KOPT-K1 (cell line): ENCODE measurements around the gene ULK4.

ENCODE experiments used
- H3K27ac ChIP-seq: fragments of 200-600 bp; sonication (generic); 2 replicates; pipeline ENCODE4 v1.5.1; 2016; ENCODE audit warnings: antibody characterized with exemption, mild to moderate bottlenecking, low read depth, low read length; ENCODE audit not compliant: poor library complexity, severe bottlenecking
- H3K36me3 ChIP-seq: fragments of 200-600 bp; sonication (generic); 2 replicates; pipeline ENCODE4 v1.5.1; 2017; ENCODE audit warnings: antibody characterized with exemption, mild to moderate bottlenecking, low read length, moderate library complexity; ENCODE audit not compliant: insufficient read depth
- H3K9me3 ChIP-seq: fragments of 200-600 bp; sonication (generic); 2 replicates; pipeline ENCODE4 v1.5.1; 2017; ENCODE audit warnings: antibody characterized with exemption, low read length, mild to moderate bottlenecking; ENCODE audit not compliant: insufficient read depth, poor library complexity, severe bottlenecking

ULK4 gene

GRCh38 chr3:41356775-41357174 is 605.1 kb downstream of the ULK4 start:
- Histone ChIP-seq H3K9me3 (no peaks in the 10 kb centered on the region), H3K36me3 (no peaks in the 10 kb centered on the region), H3K27ac (no peak overlapping the region)

GRCh38 chr3:41352510-41352909 is 609.4 kb downstream of the ULK4 start:
- Histone ChIP-seq H3K9me3 (no peaks in the 10 kb centered on the region), H3K27ac (no peak overlapping the region)

GRCh38 chr3:41350441-41350840 is 611.5 kb downstream of the ULK4 start:
- Histone ChIP-seq H3K36me3 (no peaks in the 10 kb centered on the region), H3K9me3 (no peaks in the 10 kb centered on the region), H3K27ac (no peak overlapping the region)

More at GRCh38 chr3:41352510-41352909, 609.4 kb downstream of the ULK4 start:
- no peaks in the 10 kb centered on the region for H3K36me3 ChIP-seq

GRCh38 chr3:41348401-41348800 is 613.5 kb downstream of the ULK4 start:
- Histone ChIP-seq H3K36me3 (no peaks in the 10 kb centered on the region), H3K27ac (no peak overlapping the region), H3K9me3 (no peaks in the 10 kb centered on the region)

- Histone ChIP-seq H3K36me3 (no peaks in the 10 kb centered on the region), H3K27ac (no peak overlapping the region), H3K9me3 (no peaks in the 10 kb centered on the region)
Observed at GRCh38 chr3:41346698-41347270, 615.1 kb downstream of the ULK4 start.

GRCh38 chr3:41345788-41346187 is 616.1 kb downstream of the ULK4 start:
- H3K27ac ChIP-seq = no peak overlapping the region
- H3K36me3 ChIP-seq = no peaks in the 10 kb centered on the region
- no peaks in the 10 kb centered on the region for H3K9me3 ChIP-seq

- Histone ChIP-seq H3K36me3 (no peaks in the 10 kb centered on the region), H3K27ac (no peak overlapping the region), H3K9me3 (no peaks in the 10 kb centered on the region)
Observed at GRCh38 chr3:41339758-41340157, 622.1 kb downstream of the ULK4 start.

- Histone ChIP-seq H3K9me3 (no peaks in the 10 kb centered on the region), H3K36me3 (no peaks in the 10 kb centered on the region), H3K27ac (no peak overlapping the region)
Observed at GRCh38 chr3:41338276-41338675, 623.6 kb downstream of the ULK4 start.

GRCh38 chr3:41334426-41334825 is 627.5 kb downstream of the ULK4 start:
- no peaks in the 10 kb centered on the region for H3K36me3 ChIP-seq
- H3K27ac ChIP-seq = no peak overlapping the region
- H3K9me3 ChIP-seq = no peaks in the 10 kb centered on the region

- Histone ChIP-seq H3K36me3 (no peaks in the 10 kb centered on the region), H3K27ac (no peak overlapping the region), H3K9me3 (no peaks in the 10 kb centered on the region)
Observed at GRCh38 chr3:41331041-41331440, 630.9 kb downstream of the ULK4 start.

GRCh38 chr3:41330465-41330864 is 631.4 kb downstream of the ULK4 start:
- Histone ChIP-seq H3K27ac (no peak overlapping the region), H3K9me3 (no peaks in the 10 kb centered on the region), H3K36me3 (no peaks in the 10 kb centered on the region)

- Histone ChIP-seq H3K9me3 (no peaks in the 10 kb centered on the region), H3K36me3 (no peaks in the 10 kb centered on the region), H3K27ac (no peak overlapping the region)
Observed at GRCh38 chr3:41329881-41330280, 632.0 kb downstream of the ULK4 start.

- no peak overlapping the region for H3K27ac ChIP-seq
- H3K9me3 ChIP-seq = no peaks in the 10 kb centered on the region
- H3K36me3 ChIP-seq = no peaks in the 10 kb centered on the region
Observed at GRCh38 chr3:41328926-41329325, 633.0 kb downstream of the ULK4 start.

- Histone ChIP-seq H3K27ac (no peak overlapping the region), H3K9me3 (no peaks in the 10 kb centered on the region), H3K36me3 (no peaks in the 10 kb centered on the region)
Observed at GRCh38 chr3:41327718-41328117, 634.2 kb downstream of the ULK4 start.

GRCh38 chr3:41324156-41324475 is 637.8 kb downstream of the ULK4 start:
- no peaks in the 10 kb centered on the region for H3K36me3 ChIP-seq
- no peaks in the 10 kb centered on the region for H3K9me3 ChIP-seq
- no peak overlapping the region for H3K27ac ChIP-seq

- no peaks in the 10 kb centered on the region for H3K36me3 ChIP-seq
- no peak overlapping the region for H3K27ac ChIP-seq
- H3K9me3 ChIP-seq = no peaks in the 10 kb centered on the region
Observed at GRCh38 chr3:41323467-41324155, 638.3 kb downstream of the ULK4 start.
